Smooth muscle cell (in vitro differentiated cells): ENCODE results near the gene ADAP1. TPM values are rescaled to one million over a fixed set of nuclear protein-coding genes. Genes with fewer than 3 reads are reported as not detected.
"Not testable (repeated sequence)": the region's sequence is repeated elsewhere in the genome, so short reads cannot be mapped to it uniquely, and the experiment has no call there.

ENCODE experiments used
- DNase-seq: peaks from one replicate; lab custom pipeline; 2025; ENCODE audit not compliant: unreplicated experiment; lab: John Stamatoyannopoulos, UW
- H2AFZ ChIP-seq: fragments of 200-600 bp; sonication (generic); 2 replicates; pipeline ENCODE4 v1.6.0; 2016; ENCODE audit warnings: antibody characterized with exemption, low read depth, mild to moderate bottlenecking
- H3F3A ChIP-seq: fragments of 200-600 bp; sonication (generic); 2 replicates; pipeline ENCODE4 v1.6.0; 2017; ENCODE audit warnings: antibody characterized with exemption, low read depth
- H3K27ac ChIP-seq: fragments of 200-600 bp; sonication (generic); 2 replicates; pipeline ENCODE4 v1.5.1; 2016; ENCODE audit warnings: low read depth, mild to moderate bottlenecking
- H3K27me3 ChIP-seq: fragments of 200-600 bp; sonication (generic); 2 replicates; pipeline ENCODE4 v1.6.1; 2016; ENCODE audit warnings: low read depth, mild to moderate bottlenecking
- H3K36me3 ChIP-seq: fragments of 200-600 bp; sonication (generic); 2 replicates; pipeline ENCODE4 v1.5.1; 2016; ENCODE audit warnings: low read depth
- H3K4me1 ChIP-seq: fragments of 200-600 bp; sonication (generic); 2 replicates; pipeline ENCODE4 v1.5.1; 2016; ENCODE audit warnings: low read depth
- H3K4me2 ChIP-seq: fragments of 200-600 bp; sonication (generic); 2 replicates; pipeline ENCODE4 v1.6.0; 2016; ENCODE audit warnings: mild to moderate bottlenecking
- H3K4me3 ChIP-seq: fragments of 200-600 bp; sonication (generic); 2 replicates; pipeline ENCODE4 v1.5.1; 2016; ENCODE audit warnings: mild to moderate bottlenecking
- H3K79me2 ChIP-seq: fragments of 200-600 bp; sonication (generic); 2 replicates; pipeline ENCODE4 v1.6.0; 2016; ENCODE audit warnings: low read depth, mild to moderate bottlenecking
- H3K9ac ChIP-seq: fragments of 200-600 bp; sonication (generic); 2 replicates; pipeline ENCODE4 v1.6.0; 2016; ENCODE audit warnings: low read depth
- H3K9me3 ChIP-seq: fragments of 200-600 bp; sonication (generic); replicated peaks from 2 replicates; pipeline ENCODE4 v1.5.1; 2016; ENCODE audit warnings: low read depth
- H4K20me1 ChIP-seq: fragments of 200-600 bp; sonication (generic); 2 replicates; pipeline ENCODE4 v1.6.0; 2016; ENCODE audit warnings: low read depth
- CTCF ChIP-seq: fragments of 200-600 bp; sonication (generic); IDR thresholded peaks from 2 replicates; pipeline ENCODE4 v1.5.1; 2017; ENCODE audit warnings: borderline replicate concordance, mild to moderate bottlenecking, antibody characterized with exemption; ENCODE audit not compliant: insufficient read depth, poor library complexity, severe bottlenecking
- WGBS: methylation state at CpG from one replicate; pipeline ENCODE4 v1.1.7; 2016; ENCODE audit warnings: low lambda C conversion rate; 5-methylcytosine and 5-hydroxymethylcytosine counted together
- polyA plus RNA-seq: library from polyadenylated mRNA; unstranded; fragments of >200 nt; fragmentation: Nextera tagmentation; extraction: Ambion mirVana; gene quantifications from 2 replicates; pipeline ENCODE4 v1.2.1, GENCODE V29; 2016
- total RNA-seq: library from RNA; depleted of rRNA; stranded (reverse); fragments of >200 nt; gene quantifications from 2 replicates; pipeline ENCODE4 v1.2.3, GENCODE V29; 2014

ADAP1 gene
- total and polyA plus RNA-seq, 2 experiments from 2014 or later: 1.3 to 2.0 TPM

GRCh38 chr7:944744-945143 is 9.7 kb downstream of the ADAP1 start:
- H3K27ac ChIP-seq: no peak overlapping the region

GRCh38 chr7:943793-944192 is 10.7 kb downstream of the ADAP1 start:
- H3K79me2 ChIP-seq, H3K4me1 ChIP-seq, H4K20me1 ChIP-seq, H2AFZ ChIP-seq, H3K9ac ChIP-seq, H3K27ac ChIP-seq, H3K4me2 ChIP-seq, H3F3A ChIP-seq, DNase-seq, H3K4me3 ChIP-seq, H3K36me3 ChIP-seq, H3K9me3 ChIP-seq: not testable (repeated sequence)
- WGBS: 73% methylated on average over 4 of the region's 4 CpGs
- H3K27me3 ChIP-seq: peaks cover 14% of the 10 kb centered on the region

More at GRCh38 chr7:944744-945143, 9.7 kb downstream of the ADAP1 start:
- Histone ChIP-seq H3F3A (no peaks in the 10 kb centered on the region), H3K4me1 (no peaks in the 10 kb centered on the region), H4K20me1 (no peaks in the 10 kb centered on the region), H2AFZ (no peak overlapping the region), H3K4me2 (no peak overlapping the region), H3K79me2 (no peaks in the 10 kb centered on the region), H3K27me3 (peaks cover 14% of the 10 kb centered on the region), H3K9ac (no peak overlapping the region), H3K36me3 (no peaks in the 10 kb centered on the region), H3K9me3 (no peaks in the 10 kb centered on the region), H3K4me3 (no peak overlapping the region)
- no peak for TF ChIP-seq CTCF
- no peak for DNase-seq
- WGBS: 91% methylated on average over 5 of the region's 5 CpGs

DNA sequence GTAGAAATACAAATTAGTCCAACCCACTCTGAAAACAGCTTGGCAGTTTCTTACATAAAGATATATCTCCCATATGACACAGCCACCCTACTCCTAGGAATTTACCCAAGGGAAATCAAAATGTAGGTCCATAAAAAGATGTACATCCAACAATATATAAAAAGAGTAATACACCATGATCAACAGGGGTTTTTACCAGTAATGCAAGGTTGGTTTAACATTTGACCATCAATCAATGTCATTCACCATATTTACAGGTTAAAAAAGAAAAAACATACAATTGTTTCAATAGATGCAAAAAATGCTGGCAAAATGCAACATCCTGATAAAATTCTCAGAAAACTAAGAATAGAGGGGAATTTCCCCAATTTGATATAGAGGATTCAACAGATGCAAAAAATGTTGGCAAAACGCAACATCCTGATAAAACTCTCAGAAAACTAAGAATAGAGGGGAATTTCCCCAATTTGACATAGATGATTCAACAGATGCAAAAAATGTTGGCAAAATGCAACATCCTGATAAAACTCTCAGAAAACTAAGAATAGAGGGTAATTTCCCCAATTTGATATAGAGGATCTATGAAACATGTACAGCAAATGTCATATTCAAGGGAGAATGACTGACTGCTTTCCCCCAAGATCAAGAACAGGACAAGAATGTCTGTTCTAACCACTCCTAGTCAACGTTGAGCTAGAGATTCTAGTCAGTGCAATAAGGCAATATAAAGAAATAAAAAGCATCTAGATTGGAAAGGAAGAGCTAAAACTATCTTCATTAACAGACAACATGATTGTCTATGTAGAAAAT is 13.7 kb downstream of the ADAP1 start:
- no peak overlapping the region for H2AFZ ChIP-seq
- no peaks in the 10 kb centered on the region for H3K36me3 ChIP-seq
- H3K4me2 ChIP-seq: no peak overlapping the region
- TF ChIP-seq CTCF: no peak
- H3F3A ChIP-seq: no peaks in the 10 kb centered on the region
- 84% methylated on average over 2 of the region's 2 CpGs for WGBS
- H3K27me3 ChIP-seq: peaks cover 14% of the 10 kb centered on the region
- no peak overlapping the region for H3K27ac ChIP-seq
- DNase-seq: no peak
- no peaks in the 10 kb centered on the region for H3K79me2 ChIP-seq
- H4K20me1 ChIP-seq: no peaks in the 10 kb centered on the region
- H3K4me3 ChIP-seq: no peak overlapping the region
- H3K4me1 ChIP-seq: no peaks in the 10 kb centered on the region
- H3K9ac ChIP-seq: no peak overlapping the region
- H3K9me3 ChIP-seq: no peaks in the 10 kb centered on the region

- no peak overlapping the region for H3K27ac ChIP-seq
- peaks cover 14% of the 10 kb centered on the region for H3K27me3 ChIP-seq
- H3K9me3 ChIP-seq: no peaks in the 10 kb centered on the region
- no peak overlapping the region for H2AFZ ChIP-seq
- no peak overlapping the region for H3K9ac ChIP-seq
- no peaks in the 10 kb centered on the region for H3K4me1 ChIP-seq
- no peaks in the 10 kb centered on the region for H3K36me3 ChIP-seq
- over 99% methylated on average over 4 of the region's 4 CpGs for WGBS
- H4K20me1 ChIP-seq: no peaks in the 10 kb centered on the region
- H3F3A ChIP-seq: no peaks in the 10 kb centered on the region
- TF ChIP-seq CTCF: no peak
- no peaks in the 10 kb centered on the region for H3K79me2 ChIP-seq
- no peak for DNase-seq
- no peak overlapping the region for H3K4me2 ChIP-seq
- no peak overlapping the region for H3K4me3 ChIP-seq
Observed at GRCh38 chr7:939843-940242, 14.6 kb downstream of the ADAP1 start.
